Gastroesophageal sphincter (tissue), 4 donors: ENCODE results near the gene SPTLC1. TPM values are rescaled to one million over a fixed set of nuclear protein-coding genes. Genes with fewer than 3 reads are reported as not detected.
"Not testable (repeated sequence)": the region's sequence is repeated elsewhere in the genome, so short reads cannot be mapped to it uniquely, and the experiment has no call there.

Experiments
- ATAC-seq: fragments of 150-250 bp; one replicate; pipeline ENCODE4 v1.9.1; 2016; ENCODE audit warnings: mild to moderate bottlenecking, moderate library complexity
- H3K27ac ChIP-seq, 4 donors: fragments of 200-600 bp; sonication (generic) in 3 of 4; 1 replicate in 3 of 4; 2 replicates in 1 of 4; pipeline ENCODE4 v1.5.1; 2016 to 2019
- H3K27me3 ChIP-seq: fragments of 200-600 bp; sonication (generic); one replicate; pipeline ENCODE4 v1.5.1; 2019
- H3K36me3 ChIP-seq, 2 donors: fragments of 200-600 bp; sonication (generic); one replicate each; pipeline ENCODE4 v1.5.1; 2019; ENCODE audit warnings: control low read depth in 1 of 2
- H3K4me1 ChIP-seq, 3 donors: fragments of 200-600 bp; sonication (generic); 1 replicate in 2 of 3; 2 replicates in 1 of 3; pipeline ENCODE4 v1.5.1; 2016 to 2019; ENCODE audit warnings: control low read depth in 2 of 3
- H3K4me3 ChIP-seq, 2 donors: fragments of 200-600 bp; sonication (generic); one replicate each; pipeline ENCODE4 v1.5.1; 2019; ENCODE audit warnings: mild to moderate bottlenecking in 1 of 2, moderate library complexity in 1 of 2
- H3K9me3 ChIP-seq, 3 donors: fragments of 200-600 bp; sonication (generic); one replicate each; pipeline ENCODE4 v1.5.1; 2017 to 2019; ENCODE audit warnings: control low read depth in 2 of 3
- CTCF ChIP-seq, 4 experiments: fragments of 200-600 bp in 2 of 4; fragments of 450-650 bp in 2 of 4; sonication (generic) in 1 of 4; IDR thresholded peaks; one replicate each; pipeline ENCODE4 v1.5.1; 2017 to 2019; ENCODE audit warnings: antibody characterized with exemption in 4 of 4, mild to moderate bottlenecking in 2 of 4, moderate library complexity in 2 of 4
- EP300 ChIP-seq: sonication (generic); formaldehyde crosslinking; IDR thresholded peaks from one replicate; pipeline ENCODE4 v1.6.1; 2017; ENCODE audit warnings: antibody characterized with exemption, mild to moderate bottlenecking
- POLR2A ChIP-seq, 2 donors: fragments of 450-650 bp; IDR thresholded peaks; one replicate each; pipeline ENCODE4 v1.6.1; 2017; ENCODE audit warnings: antibody characterized with exemption in 2 of 2, mild to moderate bottlenecking in 2 of 2, moderate library complexity in 1 of 2
- POLR2AphosphoS5 ChIP-seq: sonication (generic); formaldehyde crosslinking; IDR thresholded peaks from one replicate; pipeline ENCODE4 v1.6.1; 2017; ENCODE audit warnings: antibody characterized with exemption
- WGBS, 2 donors: methylation state at CpG; one replicate each; pipeline ENCODE4 v1.1.5; 2018; ENCODE audit warnings: low coverage in 1 of 2; 5-methylcytosine and 5-hydroxymethylcytosine counted together
- total RNA-seq, 4 donors: library from RNA; depleted of rRNA; stranded (reverse); fragments of >200 nt; gene quantifications; one replicate each; pipeline ENCODE4 v1.1.0, GENCODE V29; 2016

The SPTLC1 gene
- total RNA-seq, 4 donors from 2014 or later: 56.0 to 73.9 (median 64.0) TPM

- Histone ChIP-seq H3K9me3 (peaks cover 0 to 8% (median 0%) of the 10 kb centered on the region in 3 donors), H3K4me3 (no peak overlapping the region), H3K27ac (no peak overlapping the region), H3K4me1 (no peaks in the 10 kb centered on the region), H3K36me3 (no peaks in the 10 kb centered on the region), H3K27me3 (no peaks in the 10 kb centered on the region)
- WGBS, 2 donors: 89 to 100% methylated on average over 1 to 3 of the region's 5 CpGs
- TF ChIP-seq EP300: no peak
- no peak for TF ChIP-seq CTCF (IDR thresholded peaks at IDR 0.05)
- no peak for TF ChIP-seq POLR2AphosphoS5
- no peak for TF ChIP-seq POLR2A (IDR thresholded peaks at IDR 0.05)
- no peak for ATAC-seq
Measured at GRCh38 chr9:92019658-92020057, 95.6 kb downstream of the SPTLC1 start.

- ATAC-seq: no peak
Measured at GRCh38 chr9:92010705-92011536, 104.3 kb downstream of the SPTLC1 start.

GRCh38 chr9:92010253-92010652 lies 105.0 kb downstream of the SPTLC1 start:
- not testable (repeated sequence) for H3K27ac ChIP-seq, H3K36me3 ChIP-seq, ATAC-seq, H3K4me3 ChIP-seq, H3K27me3 ChIP-seq, H3K9me3 ChIP-seq, H3K4me1 ChIP-seq
- WGBS, 2 donors: 75 to 96% methylated on average over 4 to 8 of the region's 8 CpGs

More at GRCh38 chr9:92010705-92011536, 104.3 kb downstream of the SPTLC1 start:
- H3K4me1 ChIP-seq: no peaks in the 10 kb centered on the region
- H3K9me3 ChIP-seq: peaks cover 0 to 5% (median 0%) of the 10 kb centered on the region in 3 donors
- H3K36me3 ChIP-seq: no peaks in the 10 kb centered on the region
- TF ChIP-seq POLR2AphosphoS5 (no peak), POLR2A (IDR thresholded peaks at IDR 0.05) (no peak), CTCF (IDR thresholded peaks at IDR 0.05) (no peak), EP300 (no peak)
- 68 to 79% methylated on average over 2 of the region's 2 CpGs for WGBS, 2 donors
- H3K27me3 ChIP-seq: no peaks in the 10 kb centered on the region
- no peak overlapping the region for H3K27ac ChIP-seq
- H3K4me3 ChIP-seq: no peak overlapping the region

- TF ChIP-seq CTCF (IDR thresholded peaks at IDR 0.05): no peak
- no peak for TF ChIP-seq EP300
- TF ChIP-seq POLR2A (IDR thresholded peaks at IDR 0.05): no peak
- TF ChIP-seq POLR2AphosphoS5: no peak
- 75 to 78% methylated on average over 2 of the region's 2 CpGs for WGBS, 2 donors
- H3K4me3 ChIP-seq: no peak overlapping the region
- no peaks in the 10 kb centered on the region for H3K36me3 ChIP-seq
- H3K27ac ChIP-seq: no peak overlapping the region
- no peaks in the 10 kb centered on the region for H3K4me1 ChIP-seq
- no peaks in the 10 kb centered on the region for H3K9me3 ChIP-seq
- ATAC-seq: no peak
- no peaks in the 10 kb centered on the region for H3K27me3 ChIP-seq
Measured at GRCh38 chr9:92008041-92008440, 107.2 kb downstream of the SPTLC1 start.

GRCh38 chr9:92004045-92004392 lies 111.2 kb downstream of the SPTLC1 start:
- H3K4me3 ChIP-seq: no peak overlapping the region
- no peak overlapping the region for H3K27ac ChIP-seq
- no peaks in the 10 kb centered on the region for H3K36me3 ChIP-seq
- peaks cover 0 to 7% (median 0%) of the 10 kb centered on the region in 3 donors for H3K9me3 ChIP-seq
- ATAC-seq: no peak
- TF ChIP-seq POLR2AphosphoS5 (no peak), POLR2A (IDR thresholded peaks at IDR 0.05) (no peak), CTCF (IDR thresholded peaks at IDR 0.05) (no peak)
- no peaks in the 10 kb centered on the region for H3K27me3 ChIP-seq
- 77 to 90% methylated on average over 3 to 10 of the region's 13 CpGs for WGBS, 2 donors
- H3K4me1 ChIP-seq: no peaks in the 10 kb centered on the region
